Measurements from ENCODE around the gene LYST.

DNA sequence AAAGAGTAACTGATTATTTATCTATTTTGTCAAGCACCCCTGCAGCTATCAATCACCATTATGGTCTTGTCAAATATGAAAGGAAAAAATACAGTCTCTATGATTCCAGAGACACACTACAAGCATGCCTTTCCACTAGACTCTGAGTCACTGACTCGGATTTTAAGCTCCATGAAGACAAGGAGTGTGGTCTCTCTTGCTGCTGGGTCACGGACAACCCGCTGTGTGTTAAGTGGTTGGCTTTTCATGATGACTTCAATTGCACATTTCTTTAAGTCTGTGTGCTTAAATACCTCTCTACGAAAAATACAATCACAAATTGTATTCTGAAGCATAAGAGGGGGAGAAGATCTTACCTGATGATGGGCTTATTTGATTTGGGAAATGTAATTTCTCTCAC, 203.1 kb downstream of the LYST start:
- TF ChIP-seq POLR2AphosphoS5 (IDR thresholded peaks at IDR 0.05; ENCODE audit: low read length) (no peak), NFYB (IDR thresholded peaks at IDR 0.05; ENCODE audit: insufficient read depth, low read depth, low read length) (no peak), STAT3 (IDR thresholded peaks at IDR 0.05; ENCODE audit: low read depth, low read length) (no peak), CREM (IDR thresholded peaks at IDR 0.05; ENCODE audit: low read depth) (no peak), EZH2 (IDR thresholded peaks at IDR 0.05; ENCODE audit: borderline replicate concordance, control insufficient read depth, low read depth, low read length) (no peak), CREB1 (IDR thresholded peaks at IDR 0.05; ENCODE audit: low read depth) (no peak)
- TF ChIP-seq, protein P1, sequence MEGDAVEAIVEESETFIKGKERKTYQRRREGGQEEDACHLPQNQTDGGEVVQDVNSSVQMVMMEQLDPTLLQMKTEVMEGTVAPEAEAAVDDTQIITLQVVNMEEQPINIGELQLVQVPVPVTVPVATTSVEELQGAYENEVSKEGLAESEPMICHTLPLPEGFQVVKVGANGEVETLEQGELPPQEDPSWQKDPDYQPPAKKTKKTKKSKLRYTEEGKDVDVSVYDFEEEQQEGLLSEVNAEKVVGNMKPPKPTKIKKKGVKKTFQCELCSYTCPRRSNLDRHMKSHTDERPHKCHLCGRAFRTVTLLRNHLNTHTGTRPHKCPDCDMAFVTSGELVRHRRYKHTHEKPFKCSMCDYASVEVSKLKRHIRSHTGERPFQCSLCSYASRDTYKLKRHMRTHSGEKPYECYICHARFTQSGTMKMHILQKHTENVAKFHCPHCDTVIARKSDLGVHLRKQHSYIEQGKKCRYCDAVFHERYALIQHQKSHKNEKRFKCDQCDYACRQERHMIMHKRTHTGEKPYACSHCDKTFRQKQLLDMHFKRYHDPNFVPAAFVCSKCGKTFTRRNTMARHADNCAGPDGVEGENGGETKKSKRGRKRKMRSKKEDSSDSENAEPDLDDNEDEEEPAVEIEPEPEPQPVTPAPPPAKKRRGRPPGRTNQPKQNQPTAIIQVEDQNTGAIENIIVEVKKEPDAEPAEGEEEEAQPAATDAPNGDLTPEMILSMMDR (IDR thresholded peaks at IDR 0.05 in 2 of 3, conservative IDR thresholded peaks at IDR 0.05 in 1 of 3; ENCODE audit: control insufficient read depth in 2 of 3, extremely low read depth in 1 of 3, insufficient read depth in 1 of 3, low read depth in 3 of 3, low read length in 3 of 3): no peak
- TF ChIP-seq, protein P2, sequence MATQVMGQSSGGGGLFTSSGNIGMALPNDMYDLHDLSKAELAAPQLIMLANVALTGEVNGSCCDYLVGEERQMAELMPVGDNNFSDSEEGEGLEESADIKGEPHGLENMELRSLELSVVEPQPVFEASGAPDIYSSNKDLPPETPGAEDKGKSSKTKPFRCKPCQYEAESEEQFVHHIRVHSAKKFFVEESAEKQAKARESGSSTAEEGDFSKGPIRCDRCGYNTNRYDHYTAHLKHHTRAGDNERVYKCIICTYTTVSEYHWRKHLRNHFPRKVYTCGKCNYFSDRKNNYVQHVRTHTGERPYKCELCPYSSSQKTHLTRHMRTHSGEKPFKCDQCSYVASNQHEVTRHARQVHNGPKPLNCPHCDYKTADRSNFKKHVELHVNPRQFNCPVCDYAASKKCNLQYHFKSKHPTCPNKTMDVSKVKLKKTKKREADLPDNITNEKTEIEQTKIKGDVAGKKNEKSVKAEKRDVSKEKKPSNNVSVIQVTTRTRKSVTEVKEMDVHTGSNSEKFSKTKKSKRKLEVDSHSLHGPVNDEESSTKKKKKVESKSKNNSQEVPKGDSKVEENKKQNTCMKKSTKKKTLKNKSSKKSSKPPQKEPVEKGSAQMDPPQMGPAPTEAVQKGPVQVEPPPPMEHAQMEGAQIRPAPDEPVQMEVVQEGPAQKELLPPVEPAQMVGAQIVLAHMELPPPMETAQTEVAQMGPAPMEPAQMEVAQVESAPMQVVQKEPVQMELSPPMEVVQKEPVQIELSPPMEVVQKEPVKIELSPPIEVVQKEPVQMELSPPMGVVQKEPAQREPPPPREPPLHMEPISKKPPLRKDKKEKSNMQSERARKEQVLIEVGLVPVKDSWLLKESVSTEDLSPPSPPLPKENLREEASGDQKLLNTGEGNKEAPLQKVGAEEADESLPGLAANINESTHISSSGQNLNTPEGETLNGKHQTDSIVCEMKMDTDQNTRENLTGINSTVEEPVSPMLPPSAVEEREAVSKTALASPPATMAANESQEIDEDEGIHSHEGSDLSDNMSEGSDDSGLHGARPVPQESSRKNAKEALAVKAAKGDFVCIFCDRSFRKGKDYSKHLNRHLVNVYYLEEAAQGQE (IDR thresholded peaks at IDR 0.05; ENCODE audit: low read depth, low read length): no peak
